ENCODE measurements around the gene IRF2BP1.
A peak's percentile ranks its signal among the peaks of the same experiment; 100 is the strongest.
"Not testable (repeated sequence)": the region's sequence is repeated elsewhere in the genome, so short reads cannot be mapped to it uniquely, and the experiment has no call there.

Gene IRF2BP1

DNA sequence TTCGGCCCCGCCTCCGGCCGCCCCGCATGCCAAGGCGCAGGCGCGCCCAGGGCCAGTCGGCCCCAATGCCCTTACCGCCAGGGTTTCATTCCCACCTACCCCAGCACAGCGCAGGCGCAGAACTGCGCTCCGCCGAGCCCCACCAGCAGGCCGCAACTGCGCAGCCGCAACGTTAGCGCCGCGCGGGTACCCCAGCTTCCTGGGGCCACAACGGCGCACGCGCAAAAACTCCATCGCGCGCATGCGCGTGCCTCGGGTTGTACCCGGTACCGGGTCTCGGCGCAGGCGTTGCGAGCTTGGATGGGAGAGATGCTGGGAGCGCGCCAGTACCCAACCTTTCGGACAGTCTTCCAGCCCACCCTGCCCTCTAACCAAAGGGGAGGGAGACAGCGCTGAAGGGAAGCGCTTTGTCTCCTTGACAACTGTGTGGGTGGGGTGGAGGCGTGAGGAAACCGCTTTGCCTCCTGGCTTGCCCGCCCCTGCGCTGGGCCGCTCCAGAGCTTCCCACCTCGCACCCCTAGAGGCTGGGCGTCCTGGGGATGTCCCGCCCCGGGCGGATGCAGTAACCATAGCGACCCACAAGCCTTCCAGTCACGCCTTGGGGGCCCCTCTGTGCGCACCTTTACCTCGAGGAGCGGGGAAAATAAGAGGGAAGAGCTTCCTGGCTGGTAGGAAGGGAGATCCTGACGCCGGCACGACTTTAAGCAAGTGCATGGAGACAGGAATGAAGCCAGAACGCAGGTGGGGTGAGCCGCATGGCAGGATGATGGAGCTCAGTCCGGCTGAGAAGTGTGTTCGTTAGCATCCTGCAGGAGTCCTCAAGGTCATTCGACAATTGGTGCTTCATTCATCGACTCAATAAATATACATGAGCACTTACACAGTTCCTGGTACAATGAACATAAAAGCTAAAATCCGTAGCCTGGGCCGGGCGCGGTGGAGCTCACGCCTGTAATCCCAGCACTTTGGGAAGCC, 17.0 kb upstream of the IRF2BP1 start:
- DNase-seq (ENCODE audit: extremely low spot score, insufficient read length, low read depth) (peak; percentile 100), FAIRE-seq (peak; percentile 98)

DNA sequence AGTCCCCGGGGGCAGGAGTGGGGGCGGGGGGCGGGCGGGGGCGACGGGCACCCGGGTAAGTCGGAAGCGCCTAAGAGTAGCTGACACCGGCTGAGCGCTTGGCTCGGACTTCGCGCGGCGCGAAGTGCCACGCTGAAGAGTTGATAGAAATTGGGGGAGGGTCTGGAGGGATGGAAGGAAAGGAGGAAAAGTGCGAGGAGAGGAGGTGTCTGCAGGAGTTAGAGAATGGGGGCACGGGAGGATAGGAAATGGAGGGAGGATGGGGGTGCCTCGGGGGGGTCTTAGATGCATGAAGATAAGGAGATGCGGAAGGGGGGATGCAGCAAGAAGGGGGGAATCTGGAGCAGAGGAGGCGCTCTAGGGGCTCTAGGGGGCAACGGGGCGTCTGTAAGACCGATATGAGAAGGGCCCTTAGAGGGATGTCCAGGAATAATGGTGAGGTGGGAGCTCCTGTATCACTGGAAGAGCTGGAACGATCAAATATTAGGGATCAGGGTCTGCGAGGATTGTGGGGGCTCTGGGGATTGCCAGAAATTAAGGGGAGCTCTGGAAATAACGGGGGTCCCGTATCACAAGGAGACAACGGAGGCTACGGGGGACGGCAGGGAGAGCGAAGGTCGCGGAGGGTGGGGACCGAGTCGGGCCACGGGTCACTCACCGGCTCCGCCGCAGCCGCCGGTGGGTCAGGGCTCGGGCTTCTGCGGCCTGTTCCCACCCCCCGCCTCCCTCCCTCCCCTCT, 16.1 kb upstream of the IRF2BP1 start, which contains the start of gene MYPOP:
Gene MYPOP (minus strand): TSS at position 702 of the 739 bp plus-strand sequence. CDS start 840 bp downstream, outside the sequence.
- DNase-seq (ENCODE audit: extremely low spot score, insufficient read length, low read depth) (no peak), FAIRE-seq (no peak)

DNA sequence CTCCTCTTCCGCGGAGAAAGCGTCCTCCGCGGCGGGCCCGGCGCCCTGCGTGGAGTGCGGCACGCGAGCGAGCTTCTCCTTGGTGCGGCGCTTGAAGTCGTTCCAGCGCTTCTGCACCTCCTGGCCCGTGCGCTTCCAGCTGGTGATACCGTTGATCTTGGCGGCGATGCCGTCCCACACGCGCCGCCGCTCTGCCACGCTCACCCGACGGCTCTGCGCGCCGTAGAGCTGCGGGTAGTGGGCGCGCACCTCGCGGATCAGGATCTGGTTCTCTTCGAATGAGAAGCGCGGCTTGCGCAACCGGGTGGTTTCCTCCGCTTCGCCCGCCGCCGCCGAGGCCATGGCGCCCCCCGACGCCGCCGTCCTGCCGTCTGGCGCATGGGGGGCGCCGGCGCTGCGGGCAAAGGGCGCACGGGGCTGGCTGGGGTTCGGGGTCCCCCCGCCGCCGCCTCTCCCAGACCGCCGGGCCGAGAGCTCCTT, 15.5 kb upstream of the IRF2BP1 start:
- FAIRE-seq (no peak), DNase-seq (ENCODE audit: extremely low spot score, insufficient read length, low read depth) (no peak)

DNA sequence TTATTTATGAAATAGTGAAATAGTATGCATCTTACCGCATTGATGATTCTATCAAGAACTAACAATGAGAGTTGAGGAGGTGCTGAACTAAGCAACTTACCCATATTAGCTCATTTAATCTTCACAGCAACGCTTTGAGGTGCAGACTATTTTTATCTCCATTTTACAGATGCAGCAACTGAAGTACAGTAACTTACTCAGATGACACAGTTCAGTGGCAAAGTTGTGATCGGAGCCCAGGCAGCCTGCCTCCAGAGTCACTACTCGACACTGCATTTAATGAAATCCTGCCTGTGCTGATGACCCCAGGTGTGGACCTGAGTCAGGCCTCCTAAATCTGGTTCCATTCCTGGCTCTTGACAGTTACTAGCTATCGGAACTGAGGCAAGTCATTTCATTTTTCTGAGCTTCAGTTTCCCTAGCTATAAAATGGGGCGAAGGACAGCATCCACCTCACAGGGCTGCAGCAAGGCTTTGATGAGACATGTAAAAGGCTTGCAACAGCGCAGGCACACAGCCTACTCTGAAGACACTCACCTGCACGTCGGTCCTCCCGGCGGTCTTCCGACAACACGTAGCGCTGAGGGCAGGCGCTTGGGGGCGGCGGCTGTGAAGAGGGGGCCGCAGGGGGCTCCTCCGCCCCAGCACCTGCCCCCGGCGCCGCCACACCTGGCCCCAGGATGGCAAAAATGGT, 14.9 kb upstream of the IRF2BP1 start:
- DNase-seq (ENCODE audit: extremely low spot score, insufficient read length, low read depth) (no peak), FAIRE-seq (no peak)

DNA sequence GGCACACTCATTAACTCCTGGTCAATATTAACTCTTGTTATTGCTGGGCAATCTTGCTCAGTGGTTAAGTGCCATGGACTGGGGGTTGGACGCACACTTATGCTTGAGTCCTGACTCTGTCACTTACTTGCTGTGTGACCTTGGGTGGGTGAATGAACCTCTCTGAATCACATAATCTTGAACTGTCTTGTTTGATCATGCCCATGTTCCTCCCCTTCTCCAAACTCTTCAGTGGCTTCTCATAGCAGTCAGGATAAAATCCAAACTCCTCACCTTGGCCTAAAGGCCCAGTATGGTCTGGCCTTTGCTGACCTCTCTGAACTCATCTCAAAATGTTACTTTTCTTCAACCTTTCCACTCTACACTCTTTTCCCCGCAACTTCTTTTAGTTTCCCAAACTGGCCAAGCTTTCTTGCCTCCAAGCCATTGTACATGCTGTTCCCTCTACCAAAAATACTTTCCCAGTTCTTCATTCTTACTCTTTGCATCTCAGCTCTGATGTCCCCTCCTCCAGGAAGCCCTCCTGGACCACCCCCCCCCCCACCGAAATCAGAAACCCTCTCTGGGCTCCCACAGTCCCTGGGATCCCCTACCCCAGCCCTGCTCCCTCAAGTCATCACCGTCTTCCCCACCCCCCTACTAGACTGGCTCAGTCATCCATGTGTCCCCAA, 14.1 kb upstream of the IRF2BP1 start:
- DNase-seq (ENCODE audit: extremely low spot score, insufficient read length, low read depth), result no peak
- FAIRE-seq, result no peak

DNA sequence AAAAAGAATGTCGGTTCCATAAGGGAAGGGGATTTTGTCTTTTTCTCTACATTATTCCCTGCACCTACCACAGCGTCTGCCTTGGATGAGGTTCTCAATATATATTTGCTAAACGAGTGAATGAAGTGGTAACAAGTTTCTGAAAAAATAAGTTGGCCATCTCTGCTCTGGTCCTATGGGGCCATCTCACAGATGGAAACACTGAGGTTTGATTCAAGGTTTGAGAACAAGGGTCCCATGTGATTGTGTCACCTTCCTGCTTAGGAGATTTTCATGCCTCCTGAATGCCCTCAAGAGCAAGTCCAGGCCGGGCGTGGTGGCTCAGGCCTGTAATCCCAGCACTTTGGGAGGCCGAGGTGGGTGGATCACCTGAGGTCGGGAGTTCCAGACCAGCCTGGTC, 13.3 kb upstream of the IRF2BP1 start:
- FAIRE-seq (no peak), DNase-seq (ENCODE audit: extremely low spot score, insufficient read length, low read depth) (no peak)

DNA sequence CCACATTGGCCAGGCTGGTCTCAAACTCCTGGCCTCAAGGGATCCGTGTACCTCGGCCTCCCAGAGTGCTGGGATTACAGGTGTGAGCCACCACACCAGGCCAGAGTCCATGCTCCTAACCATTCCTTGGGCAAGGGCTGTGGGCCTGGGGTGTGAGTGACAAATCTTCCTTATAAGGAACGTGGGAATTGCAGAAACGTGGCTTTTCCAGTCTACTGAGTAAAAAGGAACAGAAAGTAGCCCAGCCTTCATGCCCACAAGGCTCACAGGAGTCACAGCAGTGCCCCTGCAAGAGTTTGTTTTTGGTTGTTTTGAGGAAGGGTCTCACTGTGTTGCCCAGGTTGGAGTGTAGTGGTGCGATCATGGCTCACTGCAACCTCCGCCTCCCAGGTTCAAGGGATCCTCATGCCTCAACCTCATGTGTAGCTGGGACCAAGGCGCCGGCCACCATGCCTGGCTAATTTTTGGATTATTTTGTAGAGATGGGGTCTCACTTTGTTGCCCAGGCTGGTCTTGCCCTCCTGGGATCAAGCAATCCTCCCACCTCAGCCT, 11.4 kb upstream of the IRF2BP1 start:
- DNase-seq (ENCODE audit: extremely low spot score, insufficient read length, low read depth) (no peak), FAIRE-seq (no peak)

DNA sequence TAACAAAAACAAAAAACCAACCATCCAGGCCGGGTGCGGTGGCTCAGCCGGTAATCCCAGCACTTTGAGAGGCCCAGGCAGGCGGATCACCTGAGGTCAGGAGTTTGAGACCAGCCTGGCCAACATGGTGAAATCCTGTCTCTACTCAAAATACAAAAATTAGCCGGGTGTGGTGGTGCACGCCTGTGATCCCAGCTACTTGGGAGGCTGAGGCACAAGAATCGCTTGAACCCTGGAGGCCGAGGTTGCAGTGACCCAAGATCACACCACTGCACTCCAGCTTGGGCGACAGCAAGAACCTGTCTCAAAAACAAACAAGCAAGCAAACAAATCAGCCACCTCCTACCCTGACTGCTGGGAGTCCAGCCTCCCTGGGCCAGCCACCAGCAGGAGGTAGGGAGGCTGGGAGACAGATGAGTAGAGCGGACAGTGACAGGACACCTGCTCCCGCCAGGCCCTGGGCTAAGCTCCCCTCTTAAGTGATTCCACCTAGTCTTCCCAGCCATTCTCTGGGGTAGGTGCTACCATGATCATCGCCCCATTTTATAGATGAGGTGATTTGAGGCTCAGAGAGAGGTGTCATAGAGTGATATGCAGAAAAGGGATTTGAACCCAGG, 10.2 kb upstream of the IRF2BP1 start:
- not testable (repeated sequence) for FAIRE-seq; DNase-seq (ENCODE audit: extremely low spot score, insufficient read length, low read depth)

DNA sequence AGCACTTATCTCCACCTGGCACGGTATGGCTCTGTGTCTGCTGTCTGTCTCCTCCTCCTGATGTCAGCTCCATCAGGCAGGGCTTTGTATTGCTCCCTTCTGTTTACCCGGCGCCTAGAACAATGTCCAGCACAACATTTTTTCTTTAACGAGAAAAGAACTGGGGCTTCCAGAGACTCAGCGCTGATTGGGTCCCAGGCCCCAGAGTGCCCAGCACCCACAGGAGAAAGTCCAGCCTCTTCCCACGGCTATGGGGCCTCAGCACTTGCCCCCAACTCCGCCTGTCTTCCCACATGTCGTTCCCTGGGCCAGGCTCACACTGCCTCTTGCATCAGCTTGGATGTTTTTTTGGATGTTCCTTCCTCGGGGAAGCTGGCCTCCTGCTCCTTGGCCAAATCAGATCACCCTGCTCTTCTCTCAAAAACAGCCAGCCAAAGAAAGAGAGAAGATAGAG, 9.6 kb upstream of the IRF2BP1 start:
- FAIRE-seq (no peak), DNase-seq (ENCODE audit: extremely low spot score, insufficient read length, low read depth) (no peak)

DNA sequence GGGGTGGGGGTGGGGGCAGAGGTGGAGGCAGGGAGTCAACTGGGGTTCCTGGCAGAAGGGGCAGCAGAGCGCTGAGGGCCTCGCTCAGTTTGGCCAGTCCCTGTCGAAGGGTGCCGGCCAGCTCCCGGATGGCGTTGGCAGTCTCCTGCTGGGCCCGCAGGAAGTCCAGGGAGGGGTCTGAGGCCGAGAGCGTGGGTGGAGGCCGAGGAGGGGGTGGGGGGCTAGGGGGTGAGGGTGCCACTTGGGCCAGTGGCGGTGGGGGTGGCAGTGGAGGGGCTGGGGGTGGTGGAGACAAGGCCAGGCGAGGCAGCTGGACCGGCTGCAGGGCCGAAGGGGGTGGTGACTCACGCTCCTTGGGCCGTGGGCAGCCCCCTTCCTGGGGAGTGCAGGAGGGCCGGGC, 4.9 kb upstream of the IRF2BP1 start:
- no peak for FAIRE-seq
- no peak for DNase-seq (ENCODE audit: extremely low spot score, insufficient read length, low read depth)

DNA sequence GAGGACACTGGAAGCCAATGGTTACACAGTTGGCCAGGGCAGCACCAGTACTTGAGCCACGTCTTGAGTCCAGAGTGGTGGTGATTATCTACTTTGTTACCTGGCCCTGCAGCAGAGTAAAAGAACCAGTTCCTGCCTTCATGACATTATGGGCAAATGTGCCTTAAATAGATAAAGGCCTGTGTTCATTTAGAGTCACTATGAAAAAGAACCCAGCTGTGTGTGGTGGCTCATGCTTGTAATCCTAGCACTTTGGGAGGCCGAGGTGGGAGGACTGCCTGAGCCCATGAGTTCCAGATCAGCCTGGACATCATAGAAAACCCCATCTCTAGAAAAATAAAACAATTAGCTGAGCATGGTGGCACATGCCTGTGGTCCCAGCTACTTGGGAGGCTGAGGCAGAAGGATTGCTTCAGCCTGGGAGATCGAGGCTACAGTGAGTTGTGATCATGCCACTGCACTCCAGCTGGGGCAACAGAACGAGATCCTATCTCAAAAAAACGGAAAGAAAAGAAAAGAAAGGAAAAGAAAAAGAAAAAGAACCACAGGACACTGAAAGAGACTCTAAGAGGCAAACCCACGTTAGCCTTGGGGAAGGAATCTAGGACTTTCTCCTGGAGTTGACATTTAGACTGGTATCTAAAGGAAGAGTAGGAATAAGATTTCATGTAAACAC, 3.4 kb upstream of the IRF2BP1 start:
- DNase-seq (ENCODE audit: extremely low spot score, insufficient read length, low read depth) (no peak), FAIRE-seq (no peak)

DNA sequence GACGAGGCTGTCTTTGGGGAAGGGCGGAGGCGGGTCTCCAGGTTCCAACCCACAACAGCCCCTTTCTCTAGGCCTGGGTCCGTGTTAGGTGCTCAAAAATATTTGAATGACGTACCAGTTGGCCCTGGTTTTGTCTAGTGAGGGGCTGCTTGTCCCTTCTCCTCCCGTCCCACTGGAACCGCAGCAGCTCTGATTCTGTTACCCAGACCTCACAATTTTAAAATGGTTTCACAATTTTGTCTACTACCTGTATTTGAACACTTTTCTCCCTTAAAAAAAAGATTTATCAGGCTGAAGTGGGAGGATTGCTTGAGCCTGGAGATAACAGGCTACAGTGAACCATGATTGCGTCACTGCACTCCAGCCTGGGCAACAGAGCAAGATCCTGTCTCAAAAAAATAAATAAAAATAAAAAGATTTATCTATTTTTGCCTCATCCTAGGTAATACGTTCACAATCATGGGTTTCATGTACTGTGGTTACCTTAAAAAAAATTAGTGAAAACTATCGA, 1.3 kb upstream of the IRF2BP1 start:
- DNase-seq (ENCODE audit: extremely low spot score, insufficient read length, low read depth) (no peak), FAIRE-seq (peak; percentile 21)

DNA sequence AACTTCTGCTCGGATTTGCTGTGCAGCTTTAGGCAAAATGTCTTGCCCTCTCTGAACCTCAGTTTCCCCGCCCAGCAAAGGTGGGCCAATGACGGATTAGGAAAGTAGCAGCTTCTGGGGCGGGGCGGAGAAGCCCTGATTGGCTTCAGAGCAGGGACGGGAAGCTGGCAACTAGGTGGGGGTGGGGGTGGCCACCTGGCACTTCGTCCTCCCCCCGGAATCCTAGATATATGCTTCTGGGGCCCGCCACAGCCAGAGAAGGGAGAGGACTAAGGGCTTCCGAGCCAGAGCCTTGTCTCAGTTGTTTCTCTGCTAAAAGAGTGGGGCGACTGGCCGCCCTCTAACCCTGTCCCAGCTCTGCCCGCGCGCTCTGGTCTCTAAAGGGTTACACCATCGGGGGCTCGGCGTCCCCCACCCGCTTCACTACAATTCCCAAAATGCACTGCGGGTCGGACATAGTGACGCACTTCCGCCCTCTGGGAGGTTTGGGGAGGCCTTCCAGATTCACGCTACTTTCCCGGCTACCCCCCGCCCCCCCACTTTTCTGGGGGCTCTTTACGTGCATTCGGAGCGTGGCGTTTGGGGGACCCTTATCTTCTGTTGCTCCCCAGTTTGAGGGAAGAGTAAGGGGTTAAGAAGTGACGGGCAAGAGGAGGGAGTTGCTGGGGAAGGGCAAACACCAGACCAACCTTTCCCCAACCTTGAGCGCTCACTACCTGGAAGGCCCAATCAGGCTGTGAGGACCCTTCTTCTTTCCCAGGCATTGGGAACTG, 672 bp upstream of the IRF2BP1 start:
- DNase-seq (ENCODE audit: extremely low spot score, insufficient read length, low read depth) (peak; percentile 81), FAIRE-seq (peak; percentile 95)

DNA sequence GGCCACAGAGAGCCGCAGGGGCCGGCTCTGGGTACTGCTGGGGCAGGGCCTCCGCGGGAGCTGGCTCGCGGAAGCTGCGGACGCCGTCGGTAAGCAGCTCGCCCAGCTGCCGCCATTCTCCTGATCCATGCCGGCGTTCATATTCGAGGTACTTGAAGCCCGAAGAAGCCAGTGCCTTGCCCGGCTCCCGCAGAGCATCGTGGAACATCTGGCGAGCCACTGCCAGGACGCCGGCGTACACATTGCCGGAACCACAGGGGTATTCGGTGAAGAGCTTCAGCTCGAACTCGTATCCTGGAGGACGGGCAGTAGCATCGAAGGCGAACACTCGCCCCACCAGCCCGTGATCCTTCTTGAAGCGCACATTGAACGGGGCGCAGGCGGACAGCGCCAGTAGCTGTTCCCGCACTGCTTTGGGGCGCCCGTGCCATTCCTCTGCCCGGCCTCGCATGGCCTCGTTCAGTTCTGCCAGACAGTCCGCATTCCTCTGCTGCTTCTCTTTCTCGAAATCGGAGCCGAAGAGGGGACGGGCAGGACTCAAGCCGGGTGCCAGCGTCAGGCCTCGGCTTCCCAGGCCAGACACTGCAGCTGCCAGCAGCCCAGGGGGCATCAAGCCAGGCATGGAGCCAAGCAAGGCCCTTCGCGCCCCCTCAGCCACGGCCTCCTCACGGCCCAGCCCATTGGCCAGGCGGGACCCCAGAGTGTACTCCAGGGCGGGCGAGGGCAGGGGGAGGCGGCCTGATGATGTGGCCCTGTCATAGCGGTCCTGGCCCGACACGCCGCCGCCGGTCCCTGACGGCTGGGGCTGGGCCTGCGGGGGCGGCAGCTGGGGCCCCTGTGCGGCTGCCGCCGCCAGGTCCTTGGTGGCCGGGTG, 1.0 kb downstream of the IRF2BP1 start:
- no peak for FAIRE-seq
- no peak for DNase-seq (ENCODE audit: extremely low spot score, insufficient read length, low read depth)

DNA sequence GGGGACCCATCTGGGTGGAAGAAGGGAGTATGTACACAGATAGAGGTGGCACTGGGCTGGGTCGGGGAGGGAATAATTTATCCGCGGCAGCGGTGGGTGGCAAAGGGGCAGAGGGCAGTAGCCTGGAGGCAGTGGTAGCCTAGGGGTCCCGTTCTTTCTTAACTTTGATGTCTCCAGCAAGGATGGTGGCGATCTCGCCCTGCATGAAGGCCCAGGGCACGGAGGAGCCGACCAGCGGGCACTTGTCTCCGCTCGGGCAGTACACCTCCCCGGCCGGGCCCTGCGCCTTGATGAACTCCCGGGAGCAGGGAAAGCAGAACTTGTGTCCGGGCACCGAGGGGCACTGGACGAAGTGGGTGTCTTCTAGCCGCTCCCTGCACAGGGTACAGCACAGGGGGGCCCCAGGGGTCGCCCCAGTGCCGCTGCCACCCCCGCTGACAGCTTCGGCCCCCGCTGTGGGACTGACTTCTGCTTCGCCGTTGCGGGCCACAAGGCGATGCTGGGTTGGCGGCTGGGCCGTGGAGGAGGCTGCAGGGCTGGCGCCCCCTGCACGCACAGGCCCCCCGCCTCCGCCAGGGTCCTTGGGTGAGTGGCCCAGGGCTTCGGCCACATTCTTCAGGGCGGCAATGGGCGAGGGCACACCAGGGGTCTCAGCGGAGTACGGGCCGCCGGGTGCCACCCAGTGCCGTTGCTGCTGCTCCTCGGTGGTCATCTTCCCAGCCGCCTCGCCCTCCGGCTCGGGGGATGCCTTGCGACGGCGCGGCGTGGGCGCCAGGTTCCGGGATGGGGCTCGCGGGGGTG, 1.9 kb downstream of the IRF2BP1 start:
- FAIRE-seq (no peak), DNase-seq (ENCODE audit: extremely low spot score, insufficient read length, low read depth) (no peak)

DNA sequence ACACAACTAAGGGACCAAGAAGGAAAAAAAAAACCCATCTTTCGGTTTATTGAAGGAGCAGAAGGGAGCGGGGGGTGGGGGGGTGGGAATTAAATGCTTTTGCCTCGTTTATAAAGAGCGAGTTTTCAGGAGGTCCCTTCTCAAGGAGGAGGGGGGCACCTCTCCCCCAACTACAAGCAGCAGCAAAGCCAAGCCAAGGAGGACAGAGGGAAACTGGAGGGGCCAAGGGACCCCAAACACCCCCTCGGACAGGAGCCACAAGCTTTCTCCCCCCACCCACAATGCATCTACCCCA, 2.4 kb downstream of the IRF2BP1 start:
- FAIRE-seq, result no peak
- DNase-seq (ENCODE audit: extremely low spot score, insufficient read length, low read depth), result no peak

All from GM18507 (cell line).